DMS153 (cell line): ENCODE results near the gene BNIP2.
"Not testable (repeated sequence)": the region's sequence is repeated elsewhere in the genome, so short reads cannot be mapped to it uniquely, and the experiment has no call there.

Experiments
- DNase-seq: peaks from one replicate; lab custom pipeline; 2025; lab: John Stamatoyannopoulos, UW

Gene BNIP2

DNA sequence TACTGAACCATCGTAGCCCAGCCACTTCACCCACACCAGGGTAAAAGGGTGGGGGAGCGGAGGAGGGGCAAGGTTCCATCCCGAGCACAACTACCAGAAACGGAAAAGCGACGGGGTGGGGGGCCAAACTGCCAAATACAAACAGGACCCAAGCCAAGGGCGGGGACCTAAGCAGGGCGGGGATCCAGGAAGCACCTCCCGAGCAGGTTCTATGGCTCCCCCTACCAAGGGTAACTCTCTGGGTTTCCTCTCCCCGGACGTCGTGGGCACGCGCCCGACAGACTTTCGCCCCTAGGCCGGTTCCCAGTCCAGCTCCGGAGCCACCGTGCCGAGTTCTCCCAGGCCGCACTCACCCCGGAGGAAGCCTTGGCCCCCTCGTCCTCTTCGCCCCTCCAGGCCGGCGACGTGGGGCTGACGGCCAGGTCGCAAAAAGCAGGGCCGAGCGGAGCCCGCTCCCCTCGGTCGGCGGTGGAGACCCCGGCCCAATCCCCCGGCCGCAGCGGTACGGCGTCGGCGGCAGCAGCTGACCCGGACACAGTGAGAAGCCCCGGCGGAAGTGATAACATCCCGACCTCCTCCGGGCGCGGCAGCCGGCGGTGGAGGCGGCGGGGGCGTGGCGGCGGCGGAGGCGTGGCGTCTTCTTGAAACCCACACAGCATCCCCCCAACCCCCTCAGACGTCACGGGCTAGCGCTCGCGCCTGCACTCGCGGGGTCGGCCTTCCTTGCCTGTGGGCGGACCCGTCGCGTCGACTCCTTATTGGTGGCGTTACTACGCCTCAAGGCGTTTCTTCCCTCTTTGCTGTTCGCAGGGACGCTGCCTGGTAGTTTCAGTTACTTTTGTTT is at the start of gene BNIP2:
TSS of gene BNIP2 (minus strand) at position 539 of the 844 bp plus-strand sequence. CDS start 6,863 bp downstream, outside the sequence.
- peak; percentile 89 for DNase-seq

GRCh38 chr15:59738676-59739075 is 49.6 kb upstream of the BNIP2 start:
- peak; percentile 46 for DNase-seq

DNA sequence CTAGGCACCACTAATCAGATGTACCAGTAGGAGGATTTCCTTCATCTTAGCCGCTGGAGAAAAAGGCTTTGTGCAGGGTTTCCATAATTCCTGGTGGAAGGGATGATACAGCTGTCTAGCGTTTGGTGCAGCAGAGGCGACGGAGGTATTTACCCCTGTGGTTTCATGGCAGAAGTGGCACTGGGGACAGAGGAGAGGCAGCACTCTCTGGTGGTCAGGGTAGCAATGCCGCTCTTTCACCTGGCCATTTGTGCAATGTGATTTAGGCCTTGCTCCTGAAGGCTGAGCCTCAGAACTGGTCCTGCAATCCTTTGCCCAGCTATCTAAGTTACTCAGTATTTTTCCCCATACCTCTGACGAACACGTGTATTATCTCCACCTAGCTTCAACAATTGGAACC is 47.1 kb upstream of the BNIP2 start:
- no peak for DNase-seq

- DNase-seq = no peak
Measured at GRCh38 chr15:59725151-59725486, 36.0 kb upstream of the BNIP2 start.

GRCh38 chr15:59723687-59724346 is 34.7 kb upstream of the BNIP2 start:
- no peak for DNase-seq

GRCh38 chr15:59722476-59722875 is 33.4 kb upstream of the BNIP2 start:
- no peak for DNase-seq

DNA sequence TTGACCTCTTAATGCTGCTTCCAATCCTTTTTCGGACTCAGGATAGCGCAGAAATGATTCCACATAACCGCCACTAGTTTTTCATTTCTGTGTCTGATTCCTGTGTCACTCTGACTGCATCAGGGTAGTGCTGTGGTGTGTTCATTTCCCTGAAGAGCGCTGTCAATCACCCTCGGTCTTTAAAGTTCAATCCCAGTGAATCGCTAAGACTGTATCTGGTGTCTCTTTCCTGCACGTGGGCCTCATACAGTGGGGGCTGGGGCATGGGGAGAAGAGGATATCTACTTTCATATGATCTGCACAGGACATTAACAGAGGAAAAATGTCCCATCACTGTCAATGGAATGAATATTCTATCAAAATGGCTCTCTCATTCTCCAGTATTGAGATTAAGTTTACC is 32.9 kb upstream of the BNIP2 start:
- DNase-seq = no peak

DNA sequence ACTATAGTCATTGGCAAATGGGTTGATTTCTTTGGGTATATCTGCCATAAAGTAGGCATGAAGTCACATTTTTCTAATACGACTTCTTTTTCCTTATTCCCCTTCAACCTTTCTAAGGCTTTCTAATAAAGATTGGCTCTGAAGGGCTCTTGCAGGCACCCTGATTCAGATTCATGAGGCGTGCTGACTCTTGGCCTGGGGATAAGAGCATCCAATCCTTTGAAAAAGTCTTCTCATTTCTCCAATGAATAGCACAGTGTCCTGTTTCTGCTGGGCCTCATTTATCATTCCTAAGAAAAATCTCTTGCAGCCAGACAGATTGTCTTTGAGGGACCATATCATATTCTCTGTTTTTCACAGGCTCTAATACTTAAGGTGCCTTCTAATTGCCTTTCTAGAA is 32.3 kb upstream of the BNIP2 start:
- DNase-seq = no peak

- DNase-seq = no peak
Measured at GRCh38 chr15:59713177-59713576, 24.1 kb upstream of the BNIP2 start.

DNA sequence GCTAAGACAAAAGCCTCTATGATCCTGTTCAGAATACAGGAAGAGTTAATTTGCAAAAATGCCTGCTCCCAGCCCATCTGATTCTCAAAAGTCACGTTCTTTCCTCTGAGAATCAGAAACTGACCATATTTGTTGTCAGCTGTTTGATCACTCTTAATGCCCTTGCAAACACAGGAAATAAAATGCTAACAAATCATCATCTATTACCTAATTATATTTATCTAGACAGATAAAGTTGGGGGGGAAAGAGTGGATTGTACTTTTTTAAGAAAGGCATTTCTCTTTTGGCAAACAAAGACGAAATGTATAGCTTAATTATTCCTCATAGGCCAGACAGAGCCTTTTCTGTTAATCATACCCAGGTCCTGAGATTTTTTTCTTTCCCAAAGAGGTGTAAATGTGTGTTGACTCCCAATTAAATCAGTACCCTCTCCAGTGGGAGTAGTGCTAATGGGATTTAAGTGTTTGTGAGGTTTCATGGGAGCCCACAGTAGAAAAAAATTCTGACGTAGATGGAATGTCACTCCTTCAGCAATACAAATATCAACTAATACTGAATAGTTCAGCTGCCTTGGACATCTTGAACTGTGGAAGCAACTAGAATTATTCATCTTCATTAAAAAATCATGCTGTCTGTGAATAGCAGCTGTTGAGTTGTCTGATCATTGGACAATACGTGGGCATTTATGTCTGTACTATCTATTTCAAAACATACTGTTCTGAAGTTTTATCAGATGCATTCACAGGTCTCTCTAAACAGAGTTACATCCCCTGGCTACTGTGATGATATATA is 22.5 kb upstream of the BNIP2 start:
- no peak for DNase-seq

DNA sequence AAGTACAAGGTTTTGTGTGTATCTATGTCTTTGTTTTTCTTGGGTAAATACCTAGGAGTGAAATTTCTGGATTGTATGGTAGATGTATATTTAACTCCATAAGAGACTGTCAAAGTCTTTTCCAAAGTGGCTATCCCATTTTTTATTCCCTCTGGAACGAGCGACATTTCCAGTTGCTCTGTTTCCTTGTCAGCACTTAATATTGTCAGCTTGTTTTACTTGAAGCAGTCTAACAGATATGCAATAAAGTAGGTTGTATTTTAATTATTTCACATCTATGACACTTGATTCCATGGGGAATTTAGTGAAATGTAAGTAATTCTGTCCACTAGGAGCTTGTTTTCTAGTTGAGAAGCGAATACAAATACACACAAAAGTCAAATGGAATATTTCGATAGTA is 18.5 kb upstream of the BNIP2 start:
- no peak for DNase-seq

GRCh38 chr15:59703979-59704796 is 15.1 kb upstream of the BNIP2 start:
- DNase-seq = no peak

DNA sequence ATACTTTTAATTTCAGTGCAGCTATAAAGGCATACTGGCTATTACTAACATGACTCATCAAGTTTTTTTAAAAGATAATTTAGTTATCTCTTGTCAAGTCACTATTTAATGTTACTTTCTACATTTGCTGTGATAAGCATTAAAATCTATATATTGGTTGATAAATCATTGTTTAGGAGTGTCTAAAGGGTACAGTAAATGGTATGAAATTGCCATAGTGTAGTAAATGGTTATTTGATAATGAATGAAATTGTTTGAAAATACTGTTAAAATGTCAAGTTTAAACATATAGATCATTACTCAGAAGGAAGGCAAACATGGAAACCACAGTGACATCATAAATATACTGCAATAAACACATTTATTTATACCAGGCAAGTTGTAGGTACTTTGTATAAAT is 13.2 kb upstream of the BNIP2 start:
- DNase-seq = no peak

- no peak for DNase-seq
Measured at GRCh38 chr15:59701880-59702279, 12.8 kb upstream of the BNIP2 start.

GRCh38 chr15:59699810-59700431 is 10.8 kb upstream of the BNIP2 start:
- no peak for DNase-seq

- DNase-seq = not testable (repeated sequence)
Measured at GRCh38 chr15:59698065-59698464, 8.9 kb upstream of the BNIP2 start.

DNA sequence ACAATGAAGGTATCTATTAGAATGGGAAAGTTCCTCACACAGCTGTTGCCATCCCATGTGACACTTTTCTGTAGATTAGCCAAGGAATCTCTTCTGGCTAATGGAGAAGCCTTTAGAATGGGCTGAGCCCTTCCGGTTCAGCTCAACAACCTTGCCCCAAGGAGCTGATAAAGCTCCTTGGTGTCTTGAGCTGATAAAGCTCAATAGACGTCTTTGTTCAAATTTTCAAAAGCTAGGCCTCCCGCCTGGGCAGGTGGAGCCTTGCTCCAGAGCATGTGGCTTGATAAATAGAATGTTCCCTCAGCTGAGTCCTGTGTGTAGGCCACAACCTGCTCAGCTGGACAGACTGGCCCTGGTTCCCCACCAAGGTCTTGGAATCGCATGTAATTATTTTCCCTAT is 7.2 kb upstream of the BNIP2 start:
- DNase-seq = no peak

DNA sequence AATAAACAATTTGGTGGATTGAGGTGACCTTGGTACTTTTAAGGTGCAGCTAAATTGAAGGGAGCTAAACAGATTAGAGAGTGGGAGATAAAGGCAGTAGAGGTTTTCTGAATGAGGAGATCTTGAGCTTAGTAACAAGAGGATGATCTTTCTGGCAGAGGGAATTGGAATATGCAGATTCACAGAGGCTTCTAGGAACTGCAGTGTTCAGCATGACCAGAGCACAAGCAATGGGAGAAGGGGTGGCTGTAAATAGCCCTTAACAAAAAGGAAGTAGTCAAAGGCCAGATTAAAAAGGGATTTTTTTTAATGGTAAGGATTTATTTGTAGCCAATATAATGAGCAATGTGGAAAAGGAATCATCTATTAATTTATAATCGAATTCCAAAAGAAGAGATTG is 5.7 kb upstream of the BNIP2 start:
- no peak for DNase-seq

DNA sequence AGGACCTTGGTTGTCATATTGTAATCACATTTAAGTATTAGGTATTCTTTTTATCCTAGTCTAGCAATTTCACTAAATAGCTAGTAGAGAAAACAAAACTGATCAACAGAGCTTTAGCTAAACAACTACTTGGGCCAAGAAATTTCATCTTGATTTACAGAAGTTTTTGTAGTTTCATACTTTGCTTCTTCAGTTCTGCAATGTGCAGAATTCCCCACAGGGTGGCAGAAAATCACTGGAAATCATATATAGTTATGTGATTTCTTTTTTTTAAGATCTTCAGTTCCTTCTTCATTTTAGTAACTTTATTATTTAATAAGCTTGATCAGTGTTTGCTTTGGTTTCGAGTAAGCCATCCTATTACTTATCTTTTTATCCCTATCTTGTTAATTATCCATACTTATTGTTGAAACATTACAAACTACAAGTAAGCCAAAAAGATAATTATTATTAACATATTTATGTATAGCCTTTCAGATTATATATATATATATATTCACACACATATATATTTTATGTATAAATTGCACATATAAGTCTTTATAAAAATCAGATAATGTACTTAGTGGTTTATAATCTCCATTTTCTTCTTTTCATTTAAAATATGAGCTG is 2.2 kb upstream of the BNIP2 start:
- DNase-seq = no peak

GRCh38 chr15:59689626-59690236 is 611 bp upstream of the BNIP2 start:
- peak; percentile 19 for DNase-seq

GRCh38 chr15:59688423-59688781 is 718 bp downstream of the BNIP2 start:
- DNase-seq = no peak
